ENCODE data around the gene EPHB1.
A peak's percentile ranks its signal among the peaks of the same experiment; 100 is the strongest.

The EPHB1 gene

GRCh38 chr3:134976948-134977347 lies 181.9 kb downstream of the EPHB1 start:
- H4K5ac ChIP-seq (ENCODE audit: low read length): no peak overlapping the region
- DNase-seq: peak; percentile 37
- no peak overlapping the region for H3K27ac ChIP-seq (ENCODE audit: low read depth, low read length)
- H2AK5ac ChIP-seq (ENCODE audit: low read length): no peak overlapping the region
- no CpG with 5 or more reads among the region's 3 CpGs for WGBS (ENCODE audit: extremely low coverage, insufficient coverage, low lambda C conversion rate)
- H3K27me3 ChIP-seq (ENCODE audit: insufficient read depth, low read length, poor library complexity): no peaks in the 10 kb centered on the region
- H3K4ac ChIP-seq (ENCODE audit: low read depth, low read length): no peak overlapping the region
- H2BK15ac ChIP-seq (replicated peaks; ENCODE audit: low read depth): no peak overlapping the region
- no peak overlapping the region for H3K4me2 ChIP-seq (ENCODE audit: low read length)
- H4K8ac ChIP-seq (ENCODE audit: low read depth, low read length): no peak overlapping the region
- H3K23ac ChIP-seq (ENCODE audit: low read length): no peak overlapping the region
- H3K79me2 ChIP-seq (ENCODE audit: control insufficient read depth, insufficient read depth, low read length): no peaks in the 10 kb centered on the region
- H3K9ac ChIP-seq (ENCODE audit: low read length): no peak overlapping the region
- no peak overlapping the region for H3K4me3 ChIP-seq (ENCODE audit: low read length)
- H3K79me1 ChIP-seq (ENCODE audit: low read length): no peaks in the 10 kb centered on the region
- no peak overlapping the region for H3K18ac ChIP-seq (ENCODE audit: low read length)
- no peak overlapping the region for H3K56ac ChIP-seq (ENCODE audit: low read length)
- H3K36me3 ChIP-seq (ENCODE audit: control insufficient read depth, insufficient read depth, low read length): no peaks in the 10 kb centered on the region
- no peak overlapping the region for H2BK120ac ChIP-seq (ENCODE audit: low read depth, low read length)
- H2BK5ac ChIP-seq (ENCODE audit: low read length): no peak overlapping the region
- no peaks in the 10 kb centered on the region for H3K4me1 ChIP-seq (ENCODE audit: control insufficient read depth, low read depth, low read length)

GRCh38 chr3:134978658-134979057 lies 183.6 kb downstream of the EPHB1 start:
- Histone ChIP-seq H3K4me3 (ENCODE audit: low read length) (no peak overlapping the region), H4K5ac (ENCODE audit: low read length) (no peak overlapping the region), H3K18ac (ENCODE audit: low read length) (no peak overlapping the region), H3K4me1 (ENCODE audit: control insufficient read depth, low read depth, low read length) (no peaks in the 10 kb centered on the region), H3K79me1 (ENCODE audit: low read length) (no peaks in the 10 kb centered on the region), H2BK15ac (replicated peaks; ENCODE audit: low read depth) (no peak overlapping the region), H3K4ac (ENCODE audit: low read depth, low read length) (no peak overlapping the region), H4K8ac (ENCODE audit: low read depth, low read length) (no peak overlapping the region), H3K4me2 (ENCODE audit: low read length) (no peak overlapping the region), H3K27ac (ENCODE audit: low read depth, low read length) (no peak overlapping the region), H3K23ac (ENCODE audit: low read length) (no peak overlapping the region), H2BK5ac (ENCODE audit: low read length) (no peak overlapping the region), H2AK5ac (ENCODE audit: low read length) (no peak overlapping the region), H3K56ac (ENCODE audit: low read length) (no peak overlapping the region), H3K36me3 (ENCODE audit: control insufficient read depth, insufficient read depth, low read length) (no peaks in the 10 kb centered on the region), H3K9ac (ENCODE audit: low read length) (no peak overlapping the region), H2BK120ac (ENCODE audit: low read depth, low read length) (no peak overlapping the region), H3K27me3 (ENCODE audit: insufficient read depth, low read length, poor library complexity) (no peaks in the 10 kb centered on the region), H3K79me2 (ENCODE audit: control insufficient read depth, insufficient read depth, low read length) (no peaks in the 10 kb centered on the region)
- WGBS (ENCODE audit: extremely low coverage, insufficient coverage, low lambda C conversion rate): no CpG with 5 or more reads among the region's 1 CpG
- DNase-seq: peak; percentile 29

- WGBS (ENCODE audit: extremely low coverage, insufficient coverage, low lambda C conversion rate): no CpG with 5 or more reads among the region's 6 CpGs
- no peak overlapping the region for H2BK15ac ChIP-seq (replicated peaks; ENCODE audit: low read depth)
- no peak overlapping the region for H2BK5ac ChIP-seq (ENCODE audit: low read length)
- no peaks in the 10 kb centered on the region for H3K36me3 ChIP-seq (ENCODE audit: control insufficient read depth, insufficient read depth, low read length)
- no peak overlapping the region for H2AK5ac ChIP-seq (ENCODE audit: low read length)
- no peak overlapping the region for H4K8ac ChIP-seq (ENCODE audit: low read depth, low read length)
- no peak overlapping the region for H3K18ac ChIP-seq (ENCODE audit: low read length)
- H3K27me3 ChIP-seq (ENCODE audit: insufficient read depth, low read length, poor library complexity): no peaks in the 10 kb centered on the region
- H3K79me1 ChIP-seq (ENCODE audit: low read length): no peaks in the 10 kb centered on the region
- no peak overlapping the region for H3K4me2 ChIP-seq (ENCODE audit: low read length)
- H3K4me1 ChIP-seq (ENCODE audit: control insufficient read depth, low read depth, low read length): no peaks in the 10 kb centered on the region
- H3K4ac ChIP-seq (ENCODE audit: low read depth, low read length): no peak overlapping the region
- no peak overlapping the region for H3K23ac ChIP-seq (ENCODE audit: low read length)
- no peak overlapping the region for H3K56ac ChIP-seq (ENCODE audit: low read length)
- peak; percentile 41 for DNase-seq
- H3K27ac ChIP-seq (ENCODE audit: low read depth, low read length): no peak overlapping the region
- H2BK120ac ChIP-seq (ENCODE audit: low read depth, low read length): no peak overlapping the region
- no peak overlapping the region for H4K5ac ChIP-seq (ENCODE audit: low read length)
- no peak overlapping the region for H3K4me3 ChIP-seq (ENCODE audit: low read length)
- no peak overlapping the region for H3K9ac ChIP-seq (ENCODE audit: low read length)
- H3K79me2 ChIP-seq (ENCODE audit: control insufficient read depth, insufficient read depth, low read length): no peaks in the 10 kb centered on the region
Measured at GRCh38 chr3:134985864-134986715, 191.0 kb downstream of the EPHB1 start.

GRCh38 chr3:134988666-134989065 lies 193.6 kb downstream of the EPHB1 start:
- Histone ChIP-seq H2BK120ac (ENCODE audit: low read depth, low read length) (no peak overlapping the region), H3K23ac (ENCODE audit: low read length) (no peak overlapping the region), H3K4me3 (ENCODE audit: low read length) (no peak overlapping the region), H4K8ac (ENCODE audit: low read depth, low read length) (no peak overlapping the region), H3K18ac (ENCODE audit: low read length) (no peak overlapping the region), H3K79me1 (ENCODE audit: low read length) (no peaks in the 10 kb centered on the region), H3K4me2 (ENCODE audit: low read length) (no peak overlapping the region), H2BK5ac (ENCODE audit: low read length) (no peak overlapping the region), H3K4ac (ENCODE audit: low read depth, low read length) (no peak overlapping the region), H3K4me1 (ENCODE audit: control insufficient read depth, low read depth, low read length) (no peaks in the 10 kb centered on the region), H3K79me2 (ENCODE audit: control insufficient read depth, insufficient read depth, low read length) (no peaks in the 10 kb centered on the region), H3K9ac (ENCODE audit: low read length) (no peak overlapping the region), H3K56ac (ENCODE audit: low read length) (no peak overlapping the region), H2AK5ac (ENCODE audit: low read length) (no peak overlapping the region), H4K5ac (ENCODE audit: low read length) (no peak overlapping the region), H3K27me3 (ENCODE audit: insufficient read depth, low read length, poor library complexity) (no peaks in the 10 kb centered on the region), H2BK15ac (replicated peaks; ENCODE audit: low read depth) (no peak overlapping the region), H3K27ac (ENCODE audit: low read depth, low read length) (no peak overlapping the region), H3K36me3 (ENCODE audit: control insufficient read depth, insufficient read depth, low read length) (no peaks in the 10 kb centered on the region)
- no CpG with 5 or more reads among the region's 2 CpGs for WGBS (ENCODE audit: extremely low coverage, insufficient coverage, low lambda C conversion rate)
- DNase-seq: no peak

- no peak overlapping the region for H3K18ac ChIP-seq (ENCODE audit: low read length)
- H3K56ac ChIP-seq (ENCODE audit: low read length): no peak overlapping the region
- no CpG with 5 or more reads among the region's 4 CpGs for WGBS (ENCODE audit: extremely low coverage, insufficient coverage, low lambda C conversion rate)
- H3K27ac ChIP-seq (ENCODE audit: low read depth, low read length): no peak overlapping the region
- H3K79me2 ChIP-seq (ENCODE audit: control insufficient read depth, insufficient read depth, low read length): no peaks in the 10 kb centered on the region
- H4K8ac ChIP-seq (ENCODE audit: low read depth, low read length): no peak overlapping the region
- no peak overlapping the region for H2BK120ac ChIP-seq (ENCODE audit: low read depth, low read length)
- H3K79me1 ChIP-seq (ENCODE audit: low read length): no peaks in the 10 kb centered on the region
- no peak overlapping the region for H3K9ac ChIP-seq (ENCODE audit: low read length)
- no peak overlapping the region for H3K4ac ChIP-seq (ENCODE audit: low read depth, low read length)
- H3K4me3 ChIP-seq (ENCODE audit: low read length): no peak overlapping the region
- H3K23ac ChIP-seq (ENCODE audit: low read length): no peak overlapping the region
- no peak overlapping the region for H3K4me2 ChIP-seq (ENCODE audit: low read length)
- no peak for DNase-seq
- H3K27me3 ChIP-seq (ENCODE audit: insufficient read depth, low read length, poor library complexity): no peaks in the 10 kb centered on the region
- H2AK5ac ChIP-seq (ENCODE audit: low read length): no peak overlapping the region
- no peak overlapping the region for H2BK5ac ChIP-seq (ENCODE audit: low read length)
- no peaks in the 10 kb centered on the region for H3K36me3 ChIP-seq (ENCODE audit: control insufficient read depth, insufficient read depth, low read length)
- H2BK15ac ChIP-seq (replicated peaks; ENCODE audit: low read depth): no peak overlapping the region
- H3K4me1 ChIP-seq (ENCODE audit: control insufficient read depth, low read depth, low read length): no peaks in the 10 kb centered on the region
- H4K5ac ChIP-seq (ENCODE audit: low read length): no peak overlapping the region
Measured at GRCh38 chr3:134991003-134991402, 195.9 kb downstream of the EPHB1 start.

All from mesendoderm (in vitro differentiated cells).